GM11168 (cell line): ENCODE measurements around the gene PDE2A.
"Not testable (repeated sequence)": the region's sequence is repeated elsewhere in the genome, so short reads cannot be mapped to it uniquely, and the experiment has no call there.

Experiments used
- in situ Hi-C: fragments of 300-500 bp; cut with MboI; formaldehyde crosslinking; loops from one replicate; pipeline ENCODE4 v1.12.0; 2022; ENCODE audit warnings: low sequenced_read_pairs; ENCODE audit not compliant: unreplicated experiment

PDE2A gene

GRCh38 chr11:72570893-72571661 lies 103.1 kb downstream of the PDE2A start:
- in situ Hi-C loops = loop anchor here (10.0 kb wide), 1 partner anchor 96 kb away; no protein-coding TSS in a partner anchor

GRCh38 chr11:72569966-72570892 lies 104.0 kb downstream of the PDE2A start:
- in situ Hi-C loops = loop anchor here (10.0 kb wide), 1 partner anchor 95 kb away; no protein-coding TSS in a partner anchor

- in situ Hi-C loops = no loop called here
Measured at GRCh38 chr11:72568861-72569260, 105.4 kb downstream of the PDE2A start.

GRCh38 chr11:72562431-72562830 lies 111.8 kb downstream of the PDE2A start:
- in situ Hi-C loops = no loop called here

- in situ Hi-C loops = no loop called here
Measured at GRCh38 chr11:72561856-72562255, 112.4 kb downstream of the PDE2A start.

GRCh38 chr11:72560864-72561263 lies 113.4 kb downstream of the PDE2A start:
- in situ Hi-C loops = not testable (repeated sequence)

GRCh38 chr11:72556433-72556832 lies 117.8 kb downstream of the PDE2A start:
- in situ Hi-C loops = no loop called here

- in situ Hi-C loops = not testable (repeated sequence)
Measured at GRCh38 chr11:72555014-72555522, 119.2 kb downstream of the PDE2A start.

GRCh38 chr11:72553706-72554105 lies 120.5 kb downstream of the PDE2A start:
- in situ Hi-C loops = loop anchor here (5.0 kb wide), 1 partner anchor 71 kb away; no protein-coding TSS in a partner anchor

GRCh38 chr11:72552399-72552910 lies 121.8 kb downstream of the PDE2A start:
- in situ Hi-C loops = loop anchor here (5.0 kb wide), 1 partner anchor 70 kb away; no protein-coding TSS in a partner anchor

GRCh38 chr11:72551571-72551970 lies 122.7 kb downstream of the PDE2A start:
- in situ Hi-C loops = loop anchor here (5.0 kb wide), 1 partner anchor 69 kb away; no protein-coding TSS in a partner anchor

GRCh38 chr11:72548463-72548862 lies 125.8 kb downstream of the PDE2A start:
- in situ Hi-C loops = no loop called here

- in situ Hi-C loops = no loop called here
Measured at GRCh38 chr11:72546866-72547265, 127.4 kb downstream of the PDE2A start.

GRCh38 chr11:72544589-72544988 lies 129.6 kb downstream of the PDE2A start:
- in situ Hi-C loops = no loop called here

- in situ Hi-C loops = no loop called here
Measured at GRCh38 chr11:72543849-72544542, 130.2 kb downstream of the PDE2A start.

- in situ Hi-C loops = no loop called here
Measured at GRCh38 chr11:72541257-72541974, 132.8 kb downstream of the PDE2A start.

- in situ Hi-C loops = no loop called here
Measured at GRCh38 chr11:72537051-72537450, 137.2 kb downstream of the PDE2A start.

GRCh38 chr11:72535194-72535547 lies 139.1 kb downstream of the PDE2A start:
- in situ Hi-C loops = no loop called here
